Activated B cell treated with CpG ODN at 0.5 μM for 24 hours (primary cell): ENCODE results near the gene KRT9. TPM values are rescaled to one million over a fixed set of nuclear protein-coding genes. Genes with fewer than 3 reads are reported as not detected.

Experiments used
- ATAC-seq: fragments of 200-7000 bp; cut with Tn5 transposase; one replicate; pipeline ENCODE4 v1.10.0; 2021; ENCODE audit warnings: low read depth, mild to moderate bottlenecking, moderate library complexity
- CTCF ChIA-PET: fragments of 350-600 bp; sonication (Branson Sonifier 250); formaldehyde crosslinking; loops from one replicate; lab custom pipeline; 2021; ENCODE audit warnings: antibody characterized with exemption; lab: Charles Lee
- POLR2A ChIA-PET: fragments of 350-600 bp; sonication (Branson Sonifier 250); formaldehyde crosslinking; loops from one replicate; lab custom pipeline; 2021; ENCODE audit warnings: antibody characterized with exemption; lab: Charles Lee
- DNase-seq: peaks from one replicate; pipeline ENCODE4 v3.0.0; 2022
- H3K27ac Mint-ChIP-seq: one replicate; pipeline ENCODE4 v1.8.0; 2020; ENCODE audit warnings: mixed read lengths
- H3K27me3 Mint-ChIP-seq: one replicate; pipeline ENCODE4 v1.8.0; 2021; ENCODE audit warnings: mixed read lengths
- H3K36me3 Mint-ChIP-seq: one replicate; pipeline ENCODE4 v1.8.0; 2021; ENCODE audit warnings: low read depth, mixed read lengths
- H3K4me1 Mint-ChIP-seq: one replicate; pipeline ENCODE4 v1.8.0; 2021; ENCODE audit warnings: mixed read lengths
- H3K4me3 Mint-ChIP-seq: one replicate; pipeline ENCODE4 v1.8.0; 2020; ENCODE audit warnings: mild to moderate bottlenecking, mixed read lengths
- H3K9me3 Mint-ChIP-seq: one replicate; pipeline ENCODE4 v1.8.0; 2020; ENCODE audit warnings: mixed read lengths
- intact Hi-C: fragments of 100-400 bp; cut with micrococcal nuclease; formaldehyde crosslinking; loops from one replicate; pipeline ENCODE4 v1.15.1; 2024
- total RNA-seq: library from RNA; stranded (reverse); gene quantifications from 2 replicates; pipeline ENCODE4 v1.2.3, GENCODE V29; 2022
- TF ChIP-seq, protein P1 (sequence below): fragments of 200-600 bp; IDR thresholded peaks from one replicate; pipeline ENCODE4 v1.8.0; 2022; ENCODE audit warnings: antibody characterized with exemption, mild to moderate bottlenecking

The KRT9 gene
- total RNA-seq, 1 donor from 2014 or later, result not detected

DNA sequence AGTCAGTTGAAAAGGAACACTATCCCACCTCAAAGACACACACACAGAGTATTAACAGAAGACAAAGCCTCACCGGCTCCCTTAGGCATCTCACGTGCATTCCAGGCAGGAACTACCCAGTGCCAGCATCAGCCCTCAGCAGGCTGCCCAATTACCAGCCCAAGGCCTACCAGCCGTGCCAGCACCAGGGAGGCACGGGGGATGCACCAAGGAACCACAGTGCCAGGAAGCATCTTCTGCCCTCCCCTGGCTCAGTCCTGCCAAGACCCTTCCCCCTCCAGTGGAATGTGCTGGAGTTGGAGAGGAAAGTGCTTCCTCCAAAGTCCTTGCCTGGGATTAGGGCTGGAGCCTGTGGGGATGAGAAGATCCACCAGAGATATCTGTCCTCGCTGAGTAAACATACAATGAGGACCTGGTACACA lies 32.8 kb downstream of the KRT9 start:
- ATAC-seq (no peak), DNase-seq (no peak)
- ChIA-PET POLR2A (no interaction called here), CTCF (interaction anchor here (2.1 kb wide), 1 partner anchor 10 kb away, joined by 4 read pairs; no protein-coding TSS in a partner anchor)
- no peak overlapping the region for H3K27ac Mint-ChIP-seq
- H3K27me3 Mint-ChIP-seq, result peaks cover 36% of the 10 kb centered on the region
- H3K4me1 Mint-ChIP-seq, result no peaks in the 10 kb centered on the region
- H3K4me3 Mint-ChIP-seq, result no peak overlapping the region
- H3K9me3 Mint-ChIP-seq, result no peaks in the 10 kb centered on the region
- intact Hi-C loops, result no loop called here
- no peaks in the 10 kb centered on the region for H3K36me3 Mint-ChIP-seq
- TF ChIP-seq, protein P1, sequence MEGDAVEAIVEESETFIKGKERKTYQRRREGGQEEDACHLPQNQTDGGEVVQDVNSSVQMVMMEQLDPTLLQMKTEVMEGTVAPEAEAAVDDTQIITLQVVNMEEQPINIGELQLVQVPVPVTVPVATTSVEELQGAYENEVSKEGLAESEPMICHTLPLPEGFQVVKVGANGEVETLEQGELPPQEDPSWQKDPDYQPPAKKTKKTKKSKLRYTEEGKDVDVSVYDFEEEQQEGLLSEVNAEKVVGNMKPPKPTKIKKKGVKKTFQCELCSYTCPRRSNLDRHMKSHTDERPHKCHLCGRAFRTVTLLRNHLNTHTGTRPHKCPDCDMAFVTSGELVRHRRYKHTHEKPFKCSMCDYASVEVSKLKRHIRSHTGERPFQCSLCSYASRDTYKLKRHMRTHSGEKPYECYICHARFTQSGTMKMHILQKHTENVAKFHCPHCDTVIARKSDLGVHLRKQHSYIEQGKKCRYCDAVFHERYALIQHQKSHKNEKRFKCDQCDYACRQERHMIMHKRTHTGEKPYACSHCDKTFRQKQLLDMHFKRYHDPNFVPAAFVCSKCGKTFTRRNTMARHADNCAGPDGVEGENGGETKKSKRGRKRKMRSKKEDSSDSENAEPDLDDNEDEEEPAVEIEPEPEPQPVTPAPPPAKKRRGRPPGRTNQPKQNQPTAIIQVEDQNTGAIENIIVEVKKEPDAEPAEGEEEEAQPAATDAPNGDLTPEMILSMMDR, result no peak

DNA sequence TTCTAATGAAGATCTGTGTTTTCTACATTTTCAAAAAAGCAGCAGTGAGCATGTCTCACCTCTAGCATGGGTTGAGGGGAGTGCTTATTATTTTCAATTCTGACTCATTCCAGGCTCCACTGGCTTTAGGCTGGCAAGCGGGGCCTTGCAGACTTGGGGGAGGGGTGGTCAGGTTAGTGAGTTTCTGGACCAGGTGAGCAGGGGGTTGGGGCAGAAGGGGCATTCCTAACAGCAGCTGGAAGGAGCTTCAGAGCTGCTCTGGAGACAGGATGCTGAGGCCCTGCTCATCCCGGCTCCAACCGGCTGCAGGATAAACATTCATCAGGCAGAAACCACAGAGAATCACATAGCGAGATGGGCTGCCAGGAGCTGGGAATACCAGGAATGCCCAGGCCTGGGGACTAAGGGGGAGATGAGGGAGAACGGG lies 33.3 kb downstream of the KRT9 start:
- ChIA-PET CTCF (interaction anchor here (2.1 kb wide), 1 partner anchor 11 kb away, joined by 4 read pairs; no protein-coding TSS in a partner anchor), POLR2A (no interaction called here)
- TF ChIP-seq, protein P1, result no peak
- no peak overlapping the region for H3K4me3 Mint-ChIP-seq
- DNase-seq, result no peak
- H3K4me1 Mint-ChIP-seq, result no peaks in the 10 kb centered on the region
- intact Hi-C loops, result no loop called here
- H3K27ac Mint-ChIP-seq, result no peak overlapping the region
- ATAC-seq, result no peak
- H3K27me3 Mint-ChIP-seq, result peaks cover 38% of the 10 kb centered on the region
- no peaks in the 10 kb centered on the region for H3K36me3 Mint-ChIP-seq
- no peaks in the 10 kb centered on the region for H3K9me3 Mint-ChIP-seq

DNA sequence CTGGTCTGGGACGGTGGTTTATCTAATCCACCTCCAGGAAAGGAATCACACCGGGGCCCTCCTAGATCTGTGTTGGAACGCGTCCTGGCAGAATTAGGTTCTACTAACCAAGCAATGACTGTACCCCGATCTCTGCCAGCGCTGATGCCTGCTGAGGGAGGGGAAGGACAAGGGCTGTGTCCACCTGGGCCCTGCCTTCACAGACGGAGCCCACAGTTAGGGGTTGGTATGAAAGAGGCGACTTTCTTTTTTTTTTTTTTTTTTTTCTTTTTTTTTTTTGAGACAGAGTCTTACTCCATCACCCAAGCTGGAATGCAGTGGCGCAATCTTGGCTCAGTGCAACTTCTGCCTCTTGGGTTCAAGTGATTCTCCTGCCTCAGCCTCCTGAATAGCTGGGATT lies 33.9 kb downstream of the KRT9 start:
- DNase-seq (no peak), ATAC-seq (no peak)
- Mint-ChIP-seq H3K4me1 (no peaks in the 10 kb centered on the region), H3K27ac (no peak overlapping the region), H3K4me3 (no peak overlapping the region), H3K9me3 (no peaks in the 10 kb centered on the region), H3K36me3 (no peaks in the 10 kb centered on the region), H3K27me3 (peaks cover 38% of the 10 kb centered on the region)
- intact Hi-C loops, result no loop called here
- ChIA-PET CTCF (no interaction called here), POLR2A (no interaction called here)
- TF ChIP-seq, protein P1, result no peak

DNA sequence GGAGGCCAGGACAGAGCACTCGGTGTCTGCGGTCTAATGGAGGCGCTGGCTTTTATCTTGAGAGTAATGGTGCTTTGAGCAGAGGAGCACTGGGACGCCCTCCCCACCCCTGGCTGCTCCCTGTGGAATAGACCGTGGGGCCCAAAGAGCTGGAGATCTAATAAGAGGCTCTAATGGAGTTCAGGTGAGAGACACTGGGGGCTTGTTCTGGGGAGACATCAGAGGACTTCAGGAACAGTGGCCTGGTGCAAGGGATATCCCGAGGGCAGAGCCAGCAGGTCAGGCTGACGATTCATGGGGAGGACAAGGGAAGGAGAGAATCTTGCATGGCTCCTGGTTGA lies 34.3 kb downstream of the KRT9 start:
- intact Hi-C loops, result no loop called here
- H3K4me1 Mint-ChIP-seq, result no peaks in the 10 kb centered on the region
- no peaks in the 10 kb centered on the region for H3K36me3 Mint-ChIP-seq
- TF ChIP-seq, protein P1, result no peak
- POLR2A ChIA-PET, result no interaction called here
- no peak overlapping the region for H3K4me3 Mint-ChIP-seq
- ATAC-seq, result no peak
- no peak for DNase-seq
- H3K9me3 Mint-ChIP-seq, result no peaks in the 10 kb centered on the region
- no peak overlapping the region for H3K27ac Mint-ChIP-seq
- CTCF ChIA-PET, result no interaction called here
- peaks cover 42% of the 10 kb centered on the region for H3K27me3 Mint-ChIP-seq

DNA sequence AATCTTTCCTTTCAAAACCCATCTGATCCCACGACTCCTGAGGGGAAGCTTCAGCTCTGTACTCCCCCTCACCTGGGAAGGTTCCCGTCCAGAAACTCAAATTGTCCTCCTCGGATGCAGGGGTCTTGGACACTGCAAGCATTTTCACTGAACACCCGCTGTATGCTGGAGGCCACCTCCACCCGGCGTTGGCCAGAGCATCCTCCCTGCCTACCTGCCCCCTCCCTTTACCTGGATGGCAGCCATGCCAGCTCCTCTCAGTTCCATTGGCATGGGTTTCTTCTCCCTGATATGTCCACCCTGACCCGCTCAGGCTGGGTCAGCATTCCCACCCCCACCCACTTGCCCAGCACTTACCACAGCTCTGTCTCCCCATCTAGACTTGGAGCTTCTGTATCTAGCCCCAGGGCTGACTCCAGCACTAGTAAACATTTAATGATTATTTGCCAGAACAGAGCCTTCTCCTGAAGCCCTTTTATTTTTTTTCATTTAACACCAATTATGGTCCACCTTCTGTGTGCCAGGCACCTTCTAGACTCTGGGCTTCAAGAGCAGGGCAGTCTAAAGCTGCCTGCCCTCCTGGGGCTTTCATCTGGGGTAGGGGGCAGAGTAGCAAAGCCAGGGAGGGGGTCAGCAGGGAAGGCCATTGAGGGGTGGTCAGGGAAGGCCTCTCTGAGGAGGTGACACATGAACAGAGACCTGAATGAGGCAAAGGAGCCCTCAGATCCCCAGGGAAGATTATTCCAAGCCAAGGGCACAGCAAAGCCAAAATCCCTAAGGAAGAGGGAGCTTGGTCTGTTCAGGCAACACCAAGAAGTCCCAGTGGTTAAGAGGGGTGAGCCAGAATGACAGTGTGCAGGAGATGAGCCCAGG lies 34.9 kb downstream of the KRT9 start:
- no peak overlapping the region for H3K27ac Mint-ChIP-seq
- ChIA-PET POLR2A (no interaction called here), CTCF (no interaction called here)
- H3K4me1 Mint-ChIP-seq, result no peaks in the 10 kb centered on the region
- no peak overlapping the region for H3K4me3 Mint-ChIP-seq
- TF ChIP-seq, protein P1, result no peak
- peaks cover 45% of the 10 kb centered on the region for H3K27me3 Mint-ChIP-seq
- no peaks in the 10 kb centered on the region for H3K36me3 Mint-ChIP-seq
- ATAC-seq (no peak), DNase-seq (no peak)
- intact Hi-C loops, result no loop called here
- no peaks in the 10 kb centered on the region for H3K9me3 Mint-ChIP-seq
